Esophagus (tissue), 2 donors: Measurements from ENCODE around the gene EPB41L4A. TPM values are rescaled to one million over a fixed set of nuclear protein-coding genes. Genes with fewer than 3 reads are reported as not detected.
"Not testable (repeated sequence)": the region's sequence is repeated elsewhere in the genome, so short reads cannot be mapped to it uniquely, and the experiment has no call there.

ENCODE experiments used
- H3K27ac ChIP-seq, 2 donors: one replicate each; pipeline ENCODE4 v1.5.1; 2013; ENCODE audit warnings: low read depth in 2 of 2, mild to moderate bottlenecking in 2 of 2, inconsistent platforms in 1 of 2, low read length in 1 of 2, moderate library complexity in 1 of 2
- H3K27me3 ChIP-seq, 2 donors: one replicate each; pipeline ENCODE4 v1.6.1; 2013; ENCODE audit warnings: low read length in 2 of 2, control low read depth in 1 of 2, mild to moderate bottlenecking in 1 of 2; ENCODE audit not compliant: insufficient read depth in 2 of 2, control insufficient read depth in 1 of 2
- H3K36me3 ChIP-seq, 2 donors: one replicate each; pipeline ENCODE4 v1.6.1; 2013; ENCODE audit warnings: low read length in 1 of 2; ENCODE audit not compliant: control insufficient read depth in 2 of 2, insufficient read depth in 2 of 2
- H3K4me1 ChIP-seq, 2 donors: one replicate each; pipeline ENCODE4 v1.6.1; 2013; ENCODE audit warnings: low read length in 1 of 2; ENCODE audit not compliant: control insufficient read depth in 2 of 2, insufficient read depth in 2 of 2
- H3K4me3 ChIP-seq, 2 donors: one replicate each; pipeline ENCODE4 v1.5.1; 2013; ENCODE audit warnings: low read length in 2 of 2, mild to moderate bottlenecking in 2 of 2, low read depth in 1 of 2, moderate library complexity in 1 of 2
- H3K9me3 ChIP-seq, 2 donors: one replicate each; pipeline ENCODE4 v1.6.1; 2013; ENCODE audit warnings: mild to moderate bottlenecking in 2 of 2, low read depth in 1 of 2, low read length in 1 of 2, moderate library complexity in 1 of 2; ENCODE audit not compliant: control insufficient read depth in 2 of 2, insufficient read depth in 1 of 2
- WGBS, 2 donors: extraction: QIAGEN DNeasy Blood & Tissue Kit; methylation state at CpG; one replicate each; pipeline ENCODE4 v1.1.7; 2013; 5-methylcytosine and 5-hydroxymethylcytosine counted together
- polyA plus RNA-seq, 2 donors: library from polyadenylated mRNA; stranded (reverse); fragments of 200-250 nt; gene quantifications; one replicate each; pipeline ENCODE4 v1.2.3, GENCODE V29; 2013
- donor health status: healthy with polysubstance abuse.
- donor health status: Bipolar disorder and iron deficiency.

EPB41L4A gene, protein sequence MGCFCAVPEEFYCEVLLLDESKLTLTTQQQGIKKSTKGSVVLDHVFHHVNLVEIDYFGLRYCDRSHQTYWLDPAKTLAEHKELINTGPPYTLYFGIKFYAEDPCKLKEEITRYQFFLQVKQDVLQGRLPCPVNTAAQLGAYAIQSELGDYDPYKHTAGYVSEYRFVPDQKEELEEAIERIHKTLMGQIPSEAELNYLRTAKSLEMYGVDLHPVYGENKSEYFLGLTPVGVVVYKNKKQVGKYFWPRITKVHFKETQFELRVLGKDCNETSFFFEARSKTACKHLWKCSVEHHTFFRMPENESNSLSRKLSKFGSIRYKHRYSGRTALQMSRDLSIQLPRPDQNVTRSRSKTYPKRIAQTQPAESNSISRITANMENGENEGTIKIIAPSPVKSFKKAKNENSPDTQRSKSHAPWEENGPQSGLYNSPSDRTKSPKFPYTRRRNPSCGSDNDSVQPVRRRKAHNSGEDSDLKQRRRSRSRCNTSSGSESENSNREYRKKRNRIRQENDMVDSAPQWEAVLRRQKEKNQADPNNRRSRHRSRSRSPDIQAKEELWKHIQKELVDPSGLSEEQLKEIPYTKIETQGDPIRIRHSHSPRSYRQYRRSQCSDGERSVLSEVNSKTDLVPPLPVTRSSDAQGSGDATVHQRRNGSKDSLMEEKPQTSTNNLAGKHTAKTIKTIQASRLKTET
- 10 to 100 TPM in 1 of 2 donors, 1 to 10 TPM in 1; 9.6 to 11.8 TPM for polyA plus RNA-seq

DNA sequence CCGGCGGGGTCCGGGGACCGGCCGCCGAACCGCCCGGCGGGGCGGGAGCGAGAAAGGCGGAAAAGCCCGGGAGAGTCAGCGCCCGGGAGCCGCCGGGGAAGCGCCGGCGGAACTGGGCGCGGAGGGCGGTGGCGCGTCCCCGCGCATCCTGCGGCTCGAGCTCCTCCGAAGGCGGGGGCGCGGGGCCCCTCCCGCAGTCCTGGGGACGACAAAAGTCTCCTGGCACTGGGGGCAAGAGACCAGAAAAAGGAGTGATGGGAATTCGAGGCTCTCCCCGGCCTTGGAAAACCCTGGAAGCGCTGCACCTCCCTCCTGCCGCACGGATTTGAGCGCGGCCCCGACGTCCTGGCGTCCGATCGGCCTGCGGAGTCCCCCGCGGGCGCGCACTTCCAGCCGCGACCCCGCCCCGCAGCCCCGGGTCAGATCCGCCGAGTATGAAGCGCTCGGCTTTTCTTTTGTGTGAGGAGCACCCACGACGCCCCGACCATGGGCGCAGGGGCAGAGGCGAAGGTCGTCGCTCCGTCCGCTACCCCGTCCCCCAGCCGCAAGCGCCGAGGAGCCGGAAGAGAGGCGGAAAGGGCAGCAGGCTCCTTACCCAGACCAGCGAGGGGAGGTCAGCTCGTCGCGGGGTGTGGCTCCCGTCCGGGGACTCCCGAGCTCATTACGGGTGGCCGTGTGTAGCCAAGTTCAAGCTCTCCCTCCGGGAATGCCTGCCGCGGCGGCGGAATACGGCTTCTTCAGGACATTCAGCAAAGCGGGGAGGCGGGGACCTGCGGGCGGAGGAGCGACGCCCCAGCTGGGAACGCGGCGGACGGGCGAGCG is at the start of gene EPB41L4A:
Gene EPB41L4A (minus strand): TSS at position 114 of the 822 bp plus-strand sequence. CDS start 238 bp downstream, outside the sequence.
- WGBS, 2 donors = 0 to 1% methylated on average over 93 to 103 of the region's 103 CpGs
- Histone ChIP-seq H3K36me3 (no peaks in the 10 kb centered on the region), H3K9me3 (no peaks in the 10 kb centered on the region), H3K27me3 (peaks cover 0 to 3% of the 10 kb centered on the region in 2 donors), H3K4me1 (no peaks in the 10 kb centered on the region), H3K27ac (peak within 1 kb of the TSS; percentile 84 to 94), H3K4me3 (peak within 1 kb of the TSS; percentile 83 to 95)

DNA sequence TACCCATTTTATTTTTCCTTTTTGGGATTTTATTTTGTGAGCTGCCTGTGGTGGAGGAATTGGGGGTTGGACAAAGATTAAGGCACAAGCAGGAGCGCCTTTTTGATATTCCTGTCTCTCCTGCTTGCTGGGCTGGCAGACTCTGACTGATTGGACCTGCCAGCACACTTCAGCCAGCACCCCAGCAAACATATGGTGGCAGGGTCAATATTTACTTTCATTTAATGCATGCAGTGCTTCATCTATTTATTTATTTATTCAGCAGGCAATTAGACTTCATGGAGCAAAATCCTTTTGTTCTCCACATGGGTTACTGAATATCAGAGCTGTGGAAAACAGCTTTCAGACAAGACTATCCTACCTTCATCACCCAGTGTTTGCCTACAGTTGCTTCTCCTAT is 48.4 kb upstream of the EPB41L4A start:
- H3K27me3 ChIP-seq = no peaks in the 10 kb centered on the region
- no peaks in the 10 kb centered on the region for H3K36me3 ChIP-seq
- H3K9me3 ChIP-seq = no peaks in the 10 kb centered on the region
- H3K4me3 ChIP-seq = no peak overlapping the region
- H3K27ac ChIP-seq = no peak overlapping the region
- WGBS, 2 donors = 57 to 68% methylated on average over 1 of the region's 1 CpG
- H3K4me1 ChIP-seq = no peaks in the 10 kb centered on the region

DNA sequence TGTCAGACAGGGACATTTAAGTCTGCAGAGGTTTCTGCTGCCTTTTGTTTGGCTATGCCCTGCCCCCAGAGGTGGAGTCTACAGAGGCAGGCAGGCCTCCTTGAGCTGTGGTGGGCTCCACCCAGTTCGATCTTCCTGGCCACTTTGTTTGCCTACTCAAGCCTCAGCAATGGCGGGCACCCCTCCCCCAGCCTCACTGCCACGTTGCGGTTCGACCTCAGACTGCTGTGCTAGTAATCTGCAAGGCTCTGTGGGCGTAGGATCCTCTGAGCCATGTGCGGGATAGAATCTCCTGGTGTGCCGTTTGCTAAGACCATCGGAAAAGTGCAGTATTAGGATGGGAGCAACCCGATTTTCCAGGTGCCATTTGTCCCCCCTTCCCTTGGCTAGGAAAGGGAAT is 47.2 kb upstream of the EPB41L4A start:
- not testable (repeated sequence) for H3K36me3 ChIP-seq, H3K9me3 ChIP-seq, H3K27me3 ChIP-seq, H3K27ac ChIP-seq, H3K4me3 ChIP-seq, H3K4me1 ChIP-seq
- 88 to 89% methylated on average over 10 of the region's 10 CpGs for whole genome bisulfite sequencing, 2 donors

DNA sequence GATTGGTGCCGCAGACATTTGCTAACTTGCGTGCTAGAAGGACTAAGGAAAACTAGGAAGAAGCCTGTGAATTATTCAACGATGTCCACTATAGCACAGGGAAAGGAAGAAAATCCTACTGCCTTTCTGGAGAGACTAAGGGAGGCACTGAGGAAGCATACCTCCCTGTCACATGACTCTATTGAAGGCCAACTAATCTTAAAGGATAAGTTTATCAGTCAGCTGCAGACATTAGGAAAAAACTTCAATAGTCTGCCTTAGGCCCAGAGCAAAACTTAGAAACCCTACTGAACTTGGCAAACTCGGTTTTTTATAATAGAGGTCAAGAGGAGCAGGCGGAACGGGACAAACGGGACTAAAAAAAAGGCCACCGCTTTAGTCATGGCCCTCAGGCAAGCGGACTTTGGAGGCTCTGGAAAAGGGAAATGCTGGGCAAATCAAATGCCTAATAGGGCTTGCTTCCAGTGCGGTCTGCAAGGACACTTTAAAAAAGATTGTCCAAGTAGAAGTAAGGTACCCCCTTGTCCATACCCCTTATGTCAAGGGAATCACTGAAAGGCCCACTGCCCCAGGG is 28.2 kb upstream of the EPB41L4A start:
- H3K9me3 ChIP-seq, H3K4me1 ChIP-seq, H3K27me3 ChIP-seq, H3K4me3 ChIP-seq, H3K36me3 ChIP-seq, H3K27ac ChIP-seq: not testable (repeated sequence)
- 88 to 92% methylated on average over 10 of the region's 10 CpGs for WGBS, 2 donors

DNA sequence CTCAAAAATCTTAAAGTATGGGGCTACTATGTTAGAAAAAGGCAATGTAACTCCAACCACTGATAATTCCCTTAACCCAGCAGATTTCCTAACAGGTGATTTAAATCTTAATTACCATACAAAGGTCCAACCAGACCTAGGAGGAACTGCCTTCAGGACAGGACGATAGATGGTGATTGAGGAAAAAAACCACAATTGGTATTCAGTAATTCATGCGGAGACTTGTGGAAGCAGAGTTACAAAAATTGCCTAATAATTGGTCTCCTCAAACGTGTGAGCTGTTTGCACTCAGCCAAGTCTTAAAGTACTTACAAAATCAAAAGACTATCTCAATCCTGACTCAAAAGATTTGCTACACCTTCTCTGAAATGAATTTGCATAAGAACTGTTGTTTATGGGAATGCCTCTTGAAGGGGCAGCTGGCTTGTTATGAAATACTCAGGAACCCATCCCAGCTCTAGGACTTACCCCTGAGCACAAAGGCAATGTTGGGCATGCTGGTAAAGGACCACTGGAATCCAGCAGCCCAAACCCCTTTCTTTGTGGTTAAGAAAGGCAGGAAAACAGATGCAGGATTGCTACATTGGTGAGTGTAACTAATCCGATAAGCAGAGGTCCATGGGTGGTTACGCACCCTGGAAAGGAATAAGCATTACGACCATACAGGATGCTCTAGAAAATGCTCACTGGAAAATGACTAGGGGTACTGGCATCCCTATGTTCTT is 26.7 kb upstream of the EPB41L4A start:
- H3K36me3 ChIP-seq = no peaks in the 10 kb centered on the region

DNA sequence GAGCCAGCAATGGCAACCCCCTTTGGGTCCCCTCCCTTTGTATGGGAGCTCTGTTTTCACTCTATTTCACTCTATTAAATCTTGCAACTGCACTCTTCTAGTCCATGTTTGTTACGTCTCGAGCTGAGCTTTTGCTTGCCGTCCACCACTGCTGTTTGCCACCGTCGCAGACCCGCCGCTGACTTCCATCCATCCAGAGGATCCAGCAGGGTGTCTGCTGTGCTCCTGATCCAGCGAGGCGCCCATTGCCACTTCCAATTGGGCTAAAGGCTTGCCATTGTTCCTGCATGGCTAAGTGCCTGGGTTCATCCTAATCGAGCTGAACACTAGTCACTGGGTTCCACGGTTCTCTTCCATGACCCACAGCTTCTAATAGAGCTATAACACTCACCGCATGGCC is 24.9 kb upstream of the EPB41L4A start:
- H3K27me3 ChIP-seq, H3K36me3 ChIP-seq, H3K4me3 ChIP-seq, H3K9me3 ChIP-seq, H3K4me1 ChIP-seq, H3K27ac ChIP-seq: not testable (repeated sequence)
- 90 to 94% methylated on average over 11 of the region's 12 CpGs for WGBS, 2 donors

More for the DNA sequence above, 26.7 kb upstream of the EPB41L4A start:
- H3K27me3 ChIP-seq = no peaks in the 10 kb centered on the region
- no peaks in the 10 kb centered on the region for H3K9me3 ChIP-seq
- 63 to 69% methylated on average over 6 of the region's 6 CpGs for WGBS, 2 donors
- H3K27ac ChIP-seq = no peak overlapping the region
- no peak overlapping the region for H3K4me3 ChIP-seq
- no peaks in the 10 kb centered on the region for H3K4me1 ChIP-seq

DNA sequence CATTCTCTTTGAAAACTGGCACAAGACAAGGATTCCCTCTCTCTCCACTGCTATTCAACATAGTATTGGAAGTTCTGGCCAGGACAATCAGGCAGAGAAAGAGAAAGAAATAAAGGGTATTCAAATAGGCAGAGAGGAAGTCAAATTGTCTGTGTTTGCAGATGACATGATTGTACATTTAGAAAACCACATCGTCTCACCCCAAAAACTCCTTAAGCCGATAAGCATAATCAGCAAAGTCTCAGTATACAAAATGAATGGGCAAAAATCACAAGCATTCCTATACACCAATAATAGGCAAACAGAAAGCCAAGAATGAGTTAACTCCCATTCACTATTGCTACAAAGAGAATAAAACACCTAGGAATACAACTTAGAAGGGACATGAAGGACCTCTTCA is 21.0 kb upstream of the EPB41L4A start:
- Histone ChIP-seq H3K4me1 (no peaks in the 10 kb centered on the region), H3K36me3 (no peaks in the 10 kb centered on the region), H3K27me3 (no peaks in the 10 kb centered on the region), H3K4me3 (no peak overlapping the region), H3K9me3 (no peaks in the 10 kb centered on the region), H3K27ac (no peak overlapping the region)
- 88 to 96% methylated on average over 2 of the region's 2 CpGs for WGBS, 2 donors

DNA sequence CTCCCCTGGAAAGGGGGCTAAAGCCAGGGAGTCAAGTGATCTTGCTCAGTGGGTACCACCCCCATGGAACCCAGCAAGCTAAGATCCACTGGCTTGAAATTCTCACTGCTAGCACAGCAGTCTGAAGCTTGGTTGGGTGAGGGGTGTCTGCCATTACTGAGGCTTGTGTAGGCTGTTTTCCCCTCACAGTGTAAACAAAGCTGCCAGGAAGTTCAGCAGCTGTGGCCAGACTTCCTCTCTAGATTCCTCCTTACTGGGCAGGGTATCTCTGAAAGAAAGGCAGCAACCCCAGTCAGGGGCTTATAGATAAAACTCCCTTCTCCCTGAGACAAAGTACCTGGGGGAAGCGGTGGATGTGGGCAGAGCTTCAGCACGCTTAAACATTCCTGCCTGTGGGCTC is 17.1 kb upstream of the EPB41L4A start:
- no peak overlapping the region for H3K27ac ChIP-seq
- no peaks in the 10 kb centered on the region for H3K9me3 ChIP-seq
- 67 to 70% methylated on average over 2 of the region's 2 CpGs for WGBS, 2 donors

DNA sequence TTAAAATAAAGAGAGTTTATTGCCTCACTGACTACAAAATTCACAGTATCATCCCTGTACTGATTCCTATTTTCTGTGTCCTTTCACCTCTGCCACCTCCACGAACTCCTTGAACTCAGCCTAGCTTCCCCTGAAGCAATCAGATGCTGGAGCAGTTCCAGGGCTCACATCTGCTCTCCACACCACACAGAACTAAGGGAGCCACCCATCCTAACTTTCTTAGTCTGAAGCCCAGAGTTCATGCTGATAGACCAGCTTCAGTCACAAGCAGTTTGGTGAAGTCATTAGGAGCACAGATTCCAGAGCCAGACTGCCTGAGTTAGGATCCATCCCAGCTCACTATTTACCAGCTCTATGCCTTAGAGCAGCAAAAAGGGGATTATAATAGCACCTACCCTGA is 15.6 kb upstream of the EPB41L4A start:
- no peak overlapping the region for H3K4me3 ChIP-seq
- no peaks in the 10 kb centered on the region for H3K27me3 ChIP-seq
- 15 to 29% methylated on average over 1 of the region's 1 CpG for WGBS, 2 donors
- H3K9me3 ChIP-seq = no peaks in the 10 kb centered on the region
- H3K27ac ChIP-seq = no peak overlapping the region
- H3K4me1 ChIP-seq = no peaks in the 10 kb centered on the region
- H3K36me3 ChIP-seq = no peaks in the 10 kb centered on the region

More for the DNA sequence above, 17.1 kb upstream of the EPB41L4A start:
- Histone ChIP-seq H3K27me3 (no peaks in the 10 kb centered on the region), H3K4me3 (no peak overlapping the region), H3K4me1 (no peaks in the 10 kb centered on the region), H3K36me3 (no peaks in the 10 kb centered on the region)
